Colonic mucosa (tissue), 4 donors: ENCODE measurements around the gene PIP5K1B. TPM values are rescaled to one million over a fixed set of nuclear protein-coding genes. Genes with fewer than 3 reads are reported as not detected.
"Not testable (repeated sequence)": the region's sequence is repeated elsewhere in the genome, so short reads cannot be mapped to it uniquely, and the experiment has no call there.

Experiments used
- DNase-seq: peaks from one replicate; pipeline ENCODE4 v3.0.0-alpha.2; 2020
- H3K27ac ChIP-seq: fragments of 200-600 bp; one replicate; pipeline ENCODE4 v1.8.0; 2021
- H3K27me3 ChIP-seq: fragments of 200-600 bp; one replicate; pipeline ENCODE4 v1.8.0; 2021
- H3K36me3 ChIP-seq: fragments of 200-600 bp; one replicate; pipeline ENCODE4 v1.8.0; 2021
- H3K4me1 ChIP-seq: fragments of 200-600 bp; one replicate; pipeline ENCODE4 v1.8.0; 2021; ENCODE audit warnings: mild to moderate bottlenecking
- H3K4me3 ChIP-seq: fragments of 200-600 bp; one replicate; pipeline ENCODE4 v1.8.0; 2021
- H3K9ac ChIP-seq, 2 donors: one replicate each; pipeline ENCODE4 v1.7.0; 2013; ENCODE audit warnings: control low read depth in 2 of 2, low read depth in 2 of 2, low read length in 2 of 2
- H3K9me3 ChIP-seq: fragments of 200-600 bp; one replicate; pipeline ENCODE4 v1.8.0; 2021
- CTCF ChIP-seq: fragments of 200-600 bp; IDR thresholded peaks from one replicate; pipeline ENCODE4 v1.8.0; 2022; ENCODE audit warnings: antibody characterized with exemption, mild to moderate bottlenecking
- intact Hi-C: fragments of 100-400 bp; cut with DNase I; formaldehyde crosslinking; loops from one replicate; pipeline ENCODE4 v1.14.1; 2022
- total RNA-seq, 2 donors: library from RNA; stranded (reverse); fragmentation: NEBNext Ultra II Directional in 1 of 2; extraction: Animal tissue kit (Norgen Biotek cat#: 25700) in 1 of 2; gene quantifications; one replicate each; pipeline ENCODE4 v1.2.1, GENCODE V29; 2021
- donor health status: healthy.
- donor health status: DM: no; HTN: no; CAD: no.
- donor health status: DM: no; HTN: no; CAD: no.

The PIP5K1B gene
- total RNA-seq, 2 donors from 2014 or later = 59.2 to 74.2 TPM

DNA sequence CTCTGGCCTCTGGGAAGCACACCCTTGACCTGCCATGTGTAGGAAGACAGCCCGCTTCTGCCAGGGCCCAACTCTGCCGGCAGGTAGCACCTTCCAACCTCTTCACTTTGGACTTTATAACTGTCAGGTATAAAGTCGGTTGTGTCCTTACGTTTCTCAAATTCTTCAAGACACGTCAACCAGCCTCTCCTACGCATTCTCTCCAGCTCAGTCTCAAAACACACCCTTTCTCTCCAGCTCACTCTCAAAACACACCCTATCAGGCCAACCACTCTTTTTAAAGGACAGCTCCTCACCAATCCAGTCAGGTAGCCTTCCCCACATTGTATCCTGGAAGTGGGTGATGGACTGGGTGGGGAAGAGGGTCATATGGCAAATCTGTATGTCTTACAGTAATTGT, 344.1 kb downstream of the PIP5K1B start:
- intact Hi-C loops = no loop called here
- no peaks in the 10 kb centered on the region for H3K27me3 ChIP-seq
- no peaks in the 10 kb centered on the region for H3K9me3 ChIP-seq
- H3K9ac ChIP-seq = no peak overlapping the region
- no peak for DNase-seq
- no peaks in the 10 kb centered on the region for H3K4me1 ChIP-seq
- H3K4me3 ChIP-seq = no peak overlapping the region
- no peak overlapping the region for H3K27ac ChIP-seq
- no peaks in the 10 kb centered on the region for H3K36me3 ChIP-seq
- TF ChIP-seq CTCF = no peak

- H3K4me3 ChIP-seq, DNase-seq, H3K27me3 ChIP-seq, H3K4me1 ChIP-seq, H3K9ac ChIP-seq, H3K9me3 ChIP-seq, H3K27ac ChIP-seq, H3K36me3 ChIP-seq, intact Hi-C loops: not testable (repeated sequence)
Measured at GRCh38 chr9:69050936-69051335, 345.9 kb downstream of the PIP5K1B start.

DNA sequence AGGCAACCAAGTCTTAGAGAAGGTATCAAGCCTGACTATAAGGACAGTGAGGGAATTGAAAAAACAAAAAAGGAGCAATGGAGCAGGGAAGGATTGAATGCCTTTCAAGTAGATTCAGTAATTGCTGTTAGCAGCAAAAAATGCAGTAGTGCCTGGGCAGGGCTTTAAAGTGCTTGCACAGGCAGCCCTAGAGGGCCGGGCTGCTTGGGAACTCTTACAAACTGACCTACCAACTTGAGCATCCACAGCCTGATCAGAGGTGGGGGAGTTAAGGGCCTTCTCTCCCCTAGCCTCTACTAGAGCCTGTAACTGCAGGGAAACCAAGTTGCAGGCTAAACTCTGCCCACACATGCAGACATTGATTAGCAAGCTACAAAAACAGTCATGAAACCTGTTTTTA, 349.9 kb downstream of the PIP5K1B start:
- no peak for DNase-seq
- Histone ChIP-seq H3K27ac (no peak overlapping the region), H3K4me3 (no peak overlapping the region), H3K27me3 (no peaks in the 10 kb centered on the region), H3K9me3 (no peaks in the 10 kb centered on the region), H3K36me3 (no peaks in the 10 kb centered on the region), H3K9ac (no peak overlapping the region), H3K4me1 (no peaks in the 10 kb centered on the region)
- TF ChIP-seq CTCF = no peak
- intact Hi-C loops = loop anchor here (2.0 kb wide), 1 partner anchor 138 kb away; no protein-coding TSS in a partner anchor

DNA sequence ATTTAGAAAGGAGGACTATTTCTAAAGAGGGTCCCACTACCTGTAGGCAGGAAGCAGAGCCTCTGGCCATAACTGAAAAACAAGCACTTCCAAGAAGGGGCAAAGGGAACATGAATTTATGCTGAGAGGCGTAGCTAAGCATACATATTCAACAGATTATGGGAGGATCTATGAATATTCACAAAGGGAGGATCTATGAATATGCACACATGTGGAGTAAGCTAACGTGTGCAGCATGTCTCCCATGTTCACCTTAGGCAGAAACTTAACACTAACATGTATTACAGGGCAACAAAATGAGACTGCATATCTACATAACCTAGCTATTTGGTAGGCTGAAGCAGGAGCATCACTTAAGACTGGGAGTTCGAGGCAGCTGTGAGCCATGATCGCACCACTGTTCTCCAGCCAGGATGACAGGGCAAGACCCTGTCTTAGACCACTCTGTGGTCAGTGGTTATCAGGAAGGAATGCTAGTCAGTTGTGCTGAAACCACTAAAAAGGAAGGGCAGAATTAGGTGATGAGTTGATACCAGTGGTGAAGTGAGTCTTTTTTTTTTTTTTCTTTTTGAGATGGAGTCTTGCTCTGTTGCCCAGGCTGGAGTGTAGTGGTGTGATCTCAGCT, 351.3 kb downstream of the PIP5K1B start:
- H3K9ac ChIP-seq = no peak overlapping the region
- TF ChIP-seq CTCF = no peak
- H3K4me3 ChIP-seq = no peak overlapping the region
- no peak for DNase-seq
- H3K27me3 ChIP-seq = no peaks in the 10 kb centered on the region
- no peaks in the 10 kb centered on the region for H3K4me1 ChIP-seq
- no peaks in the 10 kb centered on the region for H3K36me3 ChIP-seq
- H3K9me3 ChIP-seq = no peaks in the 10 kb centered on the region
- H3K27ac ChIP-seq = no peak overlapping the region
- intact Hi-C loops = no loop called here

DNA sequence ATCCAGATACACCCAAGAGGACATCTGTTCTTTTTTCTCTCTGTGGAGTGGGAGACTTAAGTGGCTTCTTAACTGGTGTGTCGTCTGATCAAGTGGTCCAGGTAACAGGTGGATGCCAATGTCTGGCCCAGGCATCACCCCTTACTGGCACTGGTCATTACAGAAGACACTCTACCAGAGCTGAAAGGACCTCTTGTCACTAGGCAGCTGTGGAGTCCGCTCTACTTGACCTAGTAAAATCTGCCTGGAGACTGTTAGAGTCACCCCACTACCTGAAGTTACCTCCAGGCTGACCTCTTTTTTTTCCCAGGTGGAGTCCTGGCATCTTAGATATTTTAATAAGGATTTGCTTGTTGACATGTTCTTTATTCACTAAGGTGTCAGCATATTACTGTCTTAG, 353.1 kb downstream of the PIP5K1B start:
- Histone ChIP-seq H3K36me3 (no peaks in the 10 kb centered on the region), H3K9ac (no peak overlapping the region), H3K27ac (no peak overlapping the region), H3K4me3 (no peak overlapping the region), H3K9me3 (no peaks in the 10 kb centered on the region), H3K4me1 (no peaks in the 10 kb centered on the region), H3K27me3 (no peaks in the 10 kb centered on the region)
- no peak for TF ChIP-seq CTCF
- DNase-seq = no peak
- intact Hi-C loops = no loop called here

Other genes with a start within 250 kb of the PIP5K1B start
- not detected for gene TMEM252, start 164.4 kb upstream of the PIP5K1B start, total RNA-seq